Hepatocyte (in vitro differentiated cells): ENCODE results near the gene WNT3A. TPM values are rescaled to one million over a fixed set of nuclear protein-coding genes. Genes with fewer than 3 reads are reported as not detected.

ENCODE experiments used
- DNase-seq: peaks from one replicate; pipeline ENCODE4 v3.0.0-alpha.2; 2016; ENCODE audit warnings: low spot score
- H2AFZ ChIP-seq: fragments of 200-600 bp; sonication (generic); 2 replicates; pipeline ENCODE4 v1.6.0; 2016; ENCODE audit warnings: antibody characterized with exemption, mild to moderate bottlenecking
- H3K27ac ChIP-seq: fragments of 200-600 bp; sonication (generic); 2 replicates; pipeline ENCODE4 v1.5.1; 2016; ENCODE audit warnings: mild to moderate bottlenecking
- H3K27me3 ChIP-seq: fragments of 200-600 bp; sonication (generic); 2 replicates; pipeline ENCODE4 v1.6.1; 2016
- H3K36me3 ChIP-seq: fragments of 200-600 bp; sonication (generic); replicated peaks from 2 replicates; pipeline ENCODE4 v1.5.1; 2016; ENCODE audit warnings: low read depth; ENCODE audit not compliant: insufficient read depth
- H3K4me1 ChIP-seq: fragments of 200-600 bp; sonication (generic); 2 replicates; pipeline ENCODE4 v1.5.1; 2016; ENCODE audit warnings: mild to moderate bottlenecking, moderate library complexity; ENCODE audit not compliant: insufficient read depth
- H3K4me2 ChIP-seq: fragments of 200-600 bp; sonication (generic); 2 replicates; pipeline ENCODE4 v1.6.0; 2016
- H3K4me3 ChIP-seq: fragments of 200-600 bp; sonication (generic); 2 replicates; pipeline ENCODE4 v1.5.1; 2016; ENCODE audit warnings: mild to moderate bottlenecking
- H3K79me2 ChIP-seq: fragments of 200-600 bp; sonication (generic); 2 replicates; pipeline ENCODE4 v1.6.0; 2017; ENCODE audit warnings: mild to moderate bottlenecking
- H3K9me2 ChIP-seq: fragments of 200-600 bp; sonication (generic); replicated peaks from 2 replicates; pipeline ENCODE4 v1.6.0; 2017; ENCODE audit warnings: mild to moderate bottlenecking; ENCODE audit not compliant: insufficient read depth
- H3K9me3 ChIP-seq: fragments of 200-600 bp; sonication (generic); 2 replicates; pipeline ENCODE4 v1.5.1; 2016; ENCODE audit warnings: low read depth, mild to moderate bottlenecking
- H4K20me1 ChIP-seq: fragments of 200-600 bp; sonication (generic); 2 replicates; pipeline ENCODE4 v1.6.0; 2016; ENCODE audit warnings: mild to moderate bottlenecking; ENCODE audit not compliant: insufficient read depth, poor library complexity, severe bottlenecking
- EZH2 ChIP-seq: fragments of 200-600 bp; sonication (generic); IDR thresholded peaks from 2 replicates; pipeline ENCODE4 v1.6.1; 2016; ENCODE audit warnings: antibody characterized with exemption, mild to moderate bottlenecking, borderline replicate concordance
- EZH2phosphoT487 ChIP-seq: fragments of 200-600 bp; sonication (generic); IDR thresholded peaks from one replicate; pipeline ENCODE4 v1.6.1; 2018; ENCODE audit warnings: antibody characterized with exemption, mild to moderate bottlenecking, low read depth, moderate library complexity; ENCODE audit not compliant: unreplicated experiment, severe bottlenecking
- WGBS: methylation state at CpG from one replicate; pipeline ENCODE4 v1.1.6; 2016; ENCODE audit warnings: low lambda C conversion rate; ENCODE audit errors: missing lambda C conversion rate; 5-methylcytosine and 5-hydroxymethylcytosine counted together
- polyA plus RNA-seq: library from polyadenylated mRNA; unstranded; fragments of >200 nt; fragmentation: Nextera tagmentation; extraction: Ambion mirVana; gene quantifications from 2 replicates; pipeline ENCODE4 v1.2.1, GENCODE V29; 2016
- total RNA-seq: library from RNA; depleted of rRNA; stranded (reverse); fragments of >200 nt; gene quantifications from 2 replicates; pipeline ENCODE4 v1.2.3, GENCODE V29; 2014
- TF ChIP-seq, protein P1 (sequence below): fragments of 200-600 bp; sonication (generic); IDR thresholded peaks from 2 replicates; pipeline ENCODE4 v1.5.1; 2016; ENCODE audit warnings: antibody characterized with exemption, mild to moderate bottlenecking; ENCODE audit not compliant: poor library complexity

The WNT3A gene
- total and polyA plus RNA-seq, 2 experiments from 2014 or later = 0.03 TPM; not detected in 1

DNA sequence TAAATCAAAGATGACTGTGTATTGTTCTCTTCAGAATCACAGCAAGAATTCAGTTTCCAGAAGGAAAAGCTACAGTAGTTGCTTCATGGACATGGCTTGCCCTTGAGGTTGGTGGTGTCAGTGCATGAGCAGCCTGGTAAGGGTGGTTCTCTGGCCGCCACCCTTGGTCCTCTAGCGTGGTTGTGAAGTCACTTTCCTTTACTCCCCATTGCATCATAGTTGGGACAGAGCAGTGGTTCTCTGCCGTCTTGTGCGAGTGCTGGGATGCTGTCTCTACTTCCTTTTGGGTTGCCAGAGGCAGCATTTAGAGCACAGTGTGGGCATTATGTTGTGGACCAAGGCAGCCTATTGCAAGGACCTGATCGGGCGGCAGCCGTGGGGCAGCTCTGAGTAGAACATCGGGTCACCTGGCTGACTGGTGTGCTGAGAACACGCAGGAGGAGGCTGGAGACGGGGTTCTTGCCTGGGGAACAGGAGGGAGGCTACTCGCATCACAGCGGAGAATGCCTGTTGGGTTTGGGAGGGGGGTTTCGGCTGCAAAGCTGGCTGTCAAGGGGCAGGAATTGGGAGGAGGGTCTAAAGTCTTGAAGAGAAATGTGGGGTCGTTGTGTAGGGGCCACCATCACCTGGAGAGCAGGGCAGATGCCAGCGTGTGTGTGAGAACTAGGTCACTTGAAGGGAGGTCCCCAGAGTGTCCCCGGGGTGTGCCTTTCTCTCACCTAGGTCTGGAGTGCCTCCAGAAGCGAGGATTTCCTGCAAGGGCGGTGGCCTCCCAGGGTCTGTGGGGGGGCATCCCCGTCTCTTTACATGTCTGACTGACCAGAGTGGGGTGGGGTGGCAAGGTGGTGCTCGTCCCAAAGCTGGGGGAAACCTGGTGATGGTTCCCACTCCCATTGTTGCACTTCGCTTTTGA is 82.0 kb downstream of the WNT3A start:
- no peaks in the 10 kb centered on the region for H3K27me3 ChIP-seq
- H3K4me2 ChIP-seq = peak overlapping the region; percentile 45
- no peaks in the 10 kb centered on the region for H3K36me3 ChIP-seq
- peaks cover 100% of the 10 kb centered on the region for H3K79me2 ChIP-seq
- H3K9me2 ChIP-seq = no peaks in the 10 kb centered on the region
- H3K9me3 ChIP-seq = no peaks in the 10 kb centered on the region
- peak overlapping the region; percentile 44 for H3K27ac ChIP-seq
- WGBS = 86% methylated on average over 21 of the region's 21 CpGs
- DNase-seq = no peak
- H3K4me3 ChIP-seq = no peak overlapping the region
- peaks cover 66% of the 10 kb centered on the region for H3K4me1 ChIP-seq
- TF ChIP-seq, protein P1, sequence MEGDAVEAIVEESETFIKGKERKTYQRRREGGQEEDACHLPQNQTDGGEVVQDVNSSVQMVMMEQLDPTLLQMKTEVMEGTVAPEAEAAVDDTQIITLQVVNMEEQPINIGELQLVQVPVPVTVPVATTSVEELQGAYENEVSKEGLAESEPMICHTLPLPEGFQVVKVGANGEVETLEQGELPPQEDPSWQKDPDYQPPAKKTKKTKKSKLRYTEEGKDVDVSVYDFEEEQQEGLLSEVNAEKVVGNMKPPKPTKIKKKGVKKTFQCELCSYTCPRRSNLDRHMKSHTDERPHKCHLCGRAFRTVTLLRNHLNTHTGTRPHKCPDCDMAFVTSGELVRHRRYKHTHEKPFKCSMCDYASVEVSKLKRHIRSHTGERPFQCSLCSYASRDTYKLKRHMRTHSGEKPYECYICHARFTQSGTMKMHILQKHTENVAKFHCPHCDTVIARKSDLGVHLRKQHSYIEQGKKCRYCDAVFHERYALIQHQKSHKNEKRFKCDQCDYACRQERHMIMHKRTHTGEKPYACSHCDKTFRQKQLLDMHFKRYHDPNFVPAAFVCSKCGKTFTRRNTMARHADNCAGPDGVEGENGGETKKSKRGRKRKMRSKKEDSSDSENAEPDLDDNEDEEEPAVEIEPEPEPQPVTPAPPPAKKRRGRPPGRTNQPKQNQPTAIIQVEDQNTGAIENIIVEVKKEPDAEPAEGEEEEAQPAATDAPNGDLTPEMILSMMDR = no peak
- TF ChIP-seq EZH2 = no peak
- TF ChIP-seq EZH2phosphoT487 = no peak
- H2AFZ ChIP-seq = no peak overlapping the region
- H4K20me1 ChIP-seq = peaks cover 100% of the 10 kb centered on the region

DNA sequence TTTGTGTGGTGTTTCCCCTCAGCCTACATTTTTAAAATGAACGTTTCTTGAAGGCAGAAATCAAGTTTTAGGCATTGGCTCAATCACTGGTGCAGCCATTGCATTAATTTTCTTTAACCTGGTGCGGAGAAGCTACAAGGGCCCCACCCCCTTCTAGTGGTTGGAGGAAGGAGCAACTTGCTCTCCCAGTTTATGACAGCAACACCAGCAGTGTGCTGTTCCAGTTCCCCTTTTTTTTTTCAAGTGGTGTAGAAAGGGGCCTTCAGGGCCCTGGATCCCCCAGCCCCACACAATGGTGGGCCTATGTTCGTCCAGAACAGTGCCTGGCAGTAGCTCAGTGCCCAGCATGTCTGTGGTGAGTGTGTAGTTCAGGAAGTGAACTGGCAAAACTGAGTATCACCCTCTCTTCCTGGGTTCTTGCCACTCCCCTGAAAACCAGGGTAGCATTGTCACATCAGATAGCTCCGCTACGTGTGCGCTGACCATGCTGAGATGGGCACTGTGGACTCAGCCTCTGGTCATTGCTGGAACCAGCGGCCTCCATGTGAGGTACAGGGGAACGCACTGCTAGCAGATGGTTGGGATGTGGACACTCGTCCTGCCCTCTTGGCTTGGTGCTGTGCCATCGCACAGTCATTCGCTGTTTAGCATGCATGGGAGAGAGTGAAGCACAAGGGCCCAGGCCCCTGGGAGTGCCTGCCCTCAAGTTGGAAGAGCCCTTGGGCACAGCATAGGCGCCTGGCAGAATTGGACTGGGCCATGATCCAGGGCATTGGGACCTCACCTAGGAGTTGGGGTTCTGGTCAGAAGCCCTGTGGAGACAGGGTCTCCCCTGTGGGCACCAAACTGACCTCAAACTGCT is 83.0 kb downstream of the WNT3A start:
- Histone ChIP-seq H3K9me3 (peaks cover 4% of the 10 kb centered on the region), H3K4me3 (no peak overlapping the region), H3K9me2 (no peaks in the 10 kb centered on the region), H2AFZ (no peak overlapping the region), H3K4me1 (peaks cover 62% of the 10 kb centered on the region), H3K79me2 (peaks cover 100% of the 10 kb centered on the region), H3K27me3 (no peaks in the 10 kb centered on the region), H3K27ac (peak overlapping the region; percentile 7), H4K20me1 (peaks cover 100% of the 10 kb centered on the region), H3K36me3 (no peaks in the 10 kb centered on the region), H3K4me2 (peak overlapping the region; percentile 45)
- no peak for DNase-seq
- 93% methylated on average over 12 of the region's 12 CpGs for WGBS
- TF ChIP-seq EZH2phosphoT487 = no peak
- TF ChIP-seq, protein P1 = no peak
- no peak for TF ChIP-seq EZH2

DNA sequence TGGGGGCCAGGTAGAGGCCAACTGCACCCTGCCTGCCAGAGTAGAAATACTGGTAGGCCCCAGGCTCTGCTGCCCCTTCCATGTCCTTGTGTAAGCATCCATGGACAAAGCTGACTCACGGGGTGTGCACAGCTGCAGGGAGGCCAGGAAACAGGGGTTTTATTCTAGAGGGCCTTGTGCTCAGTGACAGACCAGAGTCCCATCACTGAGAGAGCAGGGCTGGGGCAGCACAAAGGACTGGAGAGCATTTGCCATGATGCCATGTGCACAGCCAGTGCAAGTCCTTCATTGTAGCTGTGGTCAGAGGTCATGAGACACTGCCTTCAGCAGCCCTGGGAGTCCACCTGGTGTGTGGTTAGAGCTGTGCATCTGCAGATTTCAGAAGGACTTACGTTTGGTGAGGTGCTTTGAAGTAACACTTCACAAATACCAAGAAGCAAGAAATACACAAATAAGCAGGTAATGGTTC is 83.8 kb downstream of the WNT3A start:
- WGBS = 63% methylated on average over 2 of the region's 2 CpGs
- Histone ChIP-seq H3K36me3 (no peaks in the 10 kb centered on the region), H3K27ac (no peak overlapping the region), H3K4me1 (peaks cover 53% of the 10 kb centered on the region), H3K9me2 (no peaks in the 10 kb centered on the region), H3K9me3 (peaks cover 8% of the 10 kb centered on the region), H3K4me2 (peak overlapping the region; percentile 54), H4K20me1 (peaks cover 100% of the 10 kb centered on the region), H2AFZ (no peak overlapping the region), H3K27me3 (no peaks in the 10 kb centered on the region), H3K4me3 (no peak overlapping the region), H3K79me2 (peaks cover 100% of the 10 kb centered on the region)
- DNase-seq = no peak
- TF ChIP-seq, protein P1 = no peak
- no peak for TF ChIP-seq EZH2phosphoT487
- TF ChIP-seq EZH2 = no peak
